ENCODE measurements around the gene IL15RA. TPM values are rescaled to one million over a fixed set of nuclear protein-coding genes. Genes with fewer than 3 reads are reported as not detected.

IL15RA gene
- total RNA-seq, 1 donor from 2014 or later, result not detected

DNA sequence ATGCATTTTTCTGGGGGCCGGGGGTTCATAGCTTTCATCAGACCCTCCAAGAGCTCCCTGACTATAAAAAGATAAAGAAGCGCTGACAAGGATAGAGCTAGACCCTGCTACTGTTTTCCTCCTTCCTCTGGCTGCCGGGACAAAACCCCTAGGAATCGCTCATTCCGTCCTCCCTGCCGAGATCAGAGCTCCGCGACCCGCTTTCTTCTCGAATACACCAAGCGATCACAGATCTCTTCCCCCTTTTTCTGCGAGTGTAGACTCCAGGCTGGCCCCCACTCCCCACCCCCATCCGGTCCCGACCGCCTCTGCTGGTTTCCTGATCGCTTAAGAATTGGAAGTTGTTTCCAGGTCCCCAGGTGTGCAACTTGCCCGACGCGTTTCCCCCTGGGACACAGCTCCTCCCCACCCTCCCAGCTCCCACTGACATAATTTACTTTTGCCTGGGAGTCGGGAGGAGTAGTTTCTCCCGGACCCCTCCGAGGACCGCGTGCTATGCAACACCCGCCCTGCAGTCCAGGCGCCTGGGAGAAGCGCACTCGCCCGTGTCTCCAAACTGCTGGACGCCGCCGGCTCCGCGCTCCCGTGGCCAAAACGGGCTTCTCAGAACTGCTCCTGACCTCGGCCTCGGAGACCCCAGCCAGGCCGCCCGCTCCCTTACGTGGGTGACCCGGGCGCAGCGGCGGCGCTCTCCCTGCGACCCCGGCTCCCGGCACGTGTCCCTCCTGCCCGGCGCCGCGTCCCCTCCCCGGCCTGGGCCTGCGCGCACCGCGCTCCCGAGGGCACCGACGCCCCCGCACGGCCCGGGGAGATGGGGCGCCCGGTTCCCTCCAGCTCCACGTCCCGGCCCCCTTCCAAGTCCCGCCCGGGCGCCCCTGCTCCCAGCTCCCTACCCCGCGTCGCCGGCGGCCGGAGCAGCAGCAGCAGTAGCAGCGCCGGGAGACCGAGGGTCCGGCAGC lies 552 bp downstream of the IL15RA start:
- peak overlapping the region; percentile 99 for H3K4me2 ChIP-seq
- no peaks in the 10 kb centered on the region for H3K36me3 ChIP-seq
- H3K4me3 ChIP-seq, result peak overlapping the region; percentile 62
- Mint-ChIP-seq H3K36me3 (peaks cover 2% of the 10 kb centered on the region), H3K4me3 (peak overlapping the region; percentile 90), H3K9me3 (peaks cover 4% of the 10 kb centered on the region), H3K27me3 (ENCODE audit: insufficient read depth, low read depth) (peaks cover 35% of the 10 kb centered on the region), H3K4me1 (peaks cover 13% of the 10 kb centered on the region), H3K27ac (no peak overlapping the region)
- H4K20me1 ChIP-seq (ENCODE audit: low read depth), result peaks cover 16% of the 10 kb centered on the region
- peaks cover 3% of the 10 kb centered on the region for H3K4me1 ChIP-seq
- no peak overlapping the region for H3K27ac ChIP-seq
- peak; percentile 58 for DNase-seq (ENCODE audit: low spot score)
- peak overlapping the region; percentile 97 for H2AFZ ChIP-seq (replicated peaks)
- H3K9ac ChIP-seq, result no peak overlapping the region
- peaks cover 8% of the 10 kb centered on the region for H3F3A ChIP-seq (ENCODE audit: low read depth)
- H3K79me2 ChIP-seq (ENCODE audit: low read depth), result no peaks in the 10 kb centered on the region
- H3K9me3 ChIP-seq (ENCODE audit: low read depth), result no peaks in the 10 kb centered on the region
- peak; percentile 70 for TF ChIP-seq EZH2phosphoT487 (IDR thresholded peaks at IDR 0.05)
- TF ChIP-seq, protein P1, sequence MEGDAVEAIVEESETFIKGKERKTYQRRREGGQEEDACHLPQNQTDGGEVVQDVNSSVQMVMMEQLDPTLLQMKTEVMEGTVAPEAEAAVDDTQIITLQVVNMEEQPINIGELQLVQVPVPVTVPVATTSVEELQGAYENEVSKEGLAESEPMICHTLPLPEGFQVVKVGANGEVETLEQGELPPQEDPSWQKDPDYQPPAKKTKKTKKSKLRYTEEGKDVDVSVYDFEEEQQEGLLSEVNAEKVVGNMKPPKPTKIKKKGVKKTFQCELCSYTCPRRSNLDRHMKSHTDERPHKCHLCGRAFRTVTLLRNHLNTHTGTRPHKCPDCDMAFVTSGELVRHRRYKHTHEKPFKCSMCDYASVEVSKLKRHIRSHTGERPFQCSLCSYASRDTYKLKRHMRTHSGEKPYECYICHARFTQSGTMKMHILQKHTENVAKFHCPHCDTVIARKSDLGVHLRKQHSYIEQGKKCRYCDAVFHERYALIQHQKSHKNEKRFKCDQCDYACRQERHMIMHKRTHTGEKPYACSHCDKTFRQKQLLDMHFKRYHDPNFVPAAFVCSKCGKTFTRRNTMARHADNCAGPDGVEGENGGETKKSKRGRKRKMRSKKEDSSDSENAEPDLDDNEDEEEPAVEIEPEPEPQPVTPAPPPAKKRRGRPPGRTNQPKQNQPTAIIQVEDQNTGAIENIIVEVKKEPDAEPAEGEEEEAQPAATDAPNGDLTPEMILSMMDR (IDR thresholded peaks at IDR 0.05), result no peak
- TF ChIP-seq EZH2 (IDR thresholded peaks at IDR 0.05), result peak; percentile 90
- H3K27me3 ChIP-seq, result peaks cover 97% of the 10 kb centered on the region

DNA sequence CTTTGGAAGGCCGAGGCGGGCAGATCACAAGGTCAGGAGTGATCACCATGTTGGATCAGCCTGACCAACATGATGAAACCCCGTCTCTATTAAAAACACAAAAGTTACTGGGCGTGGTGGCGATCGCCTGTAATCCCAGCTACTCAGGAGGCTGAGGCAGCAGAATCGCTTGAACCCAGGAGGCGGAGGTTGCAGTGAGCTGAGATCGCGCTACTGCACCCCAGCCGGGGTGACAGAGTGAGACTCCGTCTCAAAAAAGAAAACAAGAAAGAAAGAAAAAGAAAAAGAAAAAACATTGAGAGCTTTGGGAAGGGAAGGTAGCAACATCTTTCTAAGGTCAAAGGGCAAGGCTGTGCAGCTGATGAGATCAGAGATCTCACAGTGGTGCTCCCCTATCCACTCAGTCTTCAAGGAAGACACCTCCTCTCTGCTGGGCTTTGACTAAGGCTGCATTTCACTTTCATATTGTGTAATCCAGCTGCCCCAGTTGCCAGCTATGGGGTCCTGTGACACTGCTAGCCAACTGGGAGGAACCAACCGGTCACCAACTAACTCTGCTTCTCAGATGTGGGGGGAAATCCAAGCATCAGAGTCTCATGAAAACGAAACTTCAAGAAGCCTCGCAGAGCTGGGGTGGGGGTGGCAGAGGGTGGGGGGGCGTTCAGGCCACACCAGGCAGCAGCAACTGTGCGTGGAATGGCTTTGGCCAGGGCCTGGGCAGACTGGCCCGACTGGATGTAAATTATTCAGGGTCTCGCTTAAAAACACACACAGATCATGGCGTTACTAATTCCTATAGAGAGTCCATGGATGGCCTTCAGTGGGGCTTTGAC lies 1.5 kb downstream of the IL15RA start:
- DNase-seq (ENCODE audit: low spot score), result no peak
- Histone ChIP-seq H3F3A (ENCODE audit: low read depth) (peaks cover 8% of the 10 kb centered on the region), H3K9ac (no peak overlapping the region), H3K79me2 (ENCODE audit: low read depth) (no peaks in the 10 kb centered on the region), H3K36me3 (no peaks in the 10 kb centered on the region), H3K4me2 (peak overlapping the region; percentile 99), H3K4me1 (peaks cover 3% of the 10 kb centered on the region), H2AFZ (replicated peaks) (no peak overlapping the region), H3K27me3 (peaks cover 87% of the 10 kb centered on the region), H3K9me3 (ENCODE audit: low read depth) (no peaks in the 10 kb centered on the region), H3K4me3 (peak overlapping the region; percentile 62), H4K20me1 (ENCODE audit: low read depth) (peaks cover 16% of the 10 kb centered on the region), H3K27ac (no peak overlapping the region)
- H3K4me1 Mint-ChIP-seq, result peaks cover 13% of the 10 kb centered on the region
- TF ChIP-seq EZH2 (IDR thresholded peaks at IDR 0.05), result no peak
- TF ChIP-seq EZH2phosphoT487 (IDR thresholded peaks at IDR 0.05), result no peak
- TF ChIP-seq, protein P1 (IDR thresholded peaks at IDR 0.05), result no peak
- peaks cover 36% of the 10 kb centered on the region for H3K27me3 Mint-ChIP-seq (ENCODE audit: insufficient read depth, low read depth)
- peaks cover 2% of the 10 kb centered on the region for H3K36me3 Mint-ChIP-seq
- H3K4me3 Mint-ChIP-seq, result peak overlapping the region; percentile 90
- peaks cover 4% of the 10 kb centered on the region for H3K9me3 Mint-ChIP-seq
- H3K27ac Mint-ChIP-seq, result no peak overlapping the region

DNA sequence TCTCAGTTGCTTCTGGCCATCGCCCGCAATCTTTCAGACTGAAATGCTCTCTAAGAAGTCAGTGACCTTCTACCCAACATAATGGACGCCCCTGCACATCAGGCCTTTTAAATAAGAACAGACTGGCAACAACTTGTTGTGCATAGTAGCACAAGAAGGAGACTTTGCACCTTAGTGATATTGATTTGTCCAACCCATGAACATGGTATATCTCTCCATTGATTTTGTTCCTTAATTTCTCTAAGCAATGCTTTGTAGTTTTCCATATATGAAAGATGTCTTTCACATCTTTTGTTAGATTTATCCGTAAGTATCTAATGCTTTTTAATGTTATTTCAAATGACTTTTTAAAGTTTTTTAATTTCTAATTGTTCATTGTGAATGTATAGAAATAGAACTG lies 4.3 kb downstream of the IL15RA start:
- Histone ChIP-seq H3K9ac (no peak overlapping the region), H4K20me1 (ENCODE audit: low read depth) (peaks cover 7% of the 10 kb centered on the region), H2AFZ (replicated peaks) (no peak overlapping the region), H3K36me3 (no peaks in the 10 kb centered on the region), H3F3A (ENCODE audit: low read depth) (peaks cover 8% of the 10 kb centered on the region), H3K79me2 (ENCODE audit: low read depth) (no peaks in the 10 kb centered on the region), H3K4me2 (no peak overlapping the region), H3K27ac (no peak overlapping the region), H3K4me3 (no peak overlapping the region), H3K27me3 (peaks cover 60% of the 10 kb centered on the region), H3K9me3 (ENCODE audit: low read depth) (no peaks in the 10 kb centered on the region), H3K4me1 (peaks cover 3% of the 10 kb centered on the region)
- peaks cover 15% of the 10 kb centered on the region for H3K4me1 Mint-ChIP-seq
- H3K4me3 Mint-ChIP-seq, result no peak overlapping the region
- peaks cover 4% of the 10 kb centered on the region for H3K9me3 Mint-ChIP-seq
- no peak for DNase-seq (ENCODE audit: low spot score)
- H3K27ac Mint-ChIP-seq, result no peak overlapping the region
- H3K27me3 Mint-ChIP-seq (ENCODE audit: insufficient read depth, low read depth), result peaks cover 19% of the 10 kb centered on the region
- TF ChIP-seq EZH2phosphoT487 (IDR thresholded peaks at IDR 0.05) (no peak), EZH2 (IDR thresholded peaks at IDR 0.05) (no peak)
- TF ChIP-seq, protein P1 (IDR thresholded peaks at IDR 0.05), result no peak
- H3K36me3 Mint-ChIP-seq, result no peaks in the 10 kb centered on the region

Measured in neural progenitor cell (in vitro differentiated cells).